ACHN (cell line): Measurements from ENCODE around the gene LTBP2.

Experiments
- DNase-seq: peaks from one replicate; pipeline ENCODE4 v3.0.0-alpha.2; 2015
- in situ Hi-C: cut with HindIII; loops from 2 replicates; pipeline ENCODE4 v1.10.0; 2017; ENCODE audit warnings: low sequenced_read_pairs, low pct_ligation_motif_present, low pct_unique_long_range_greater_than_20kb

The LTBP2 gene

GRCh38 chr14:74567646-74568379 lies 44.2 kb downstream of the LTBP2 start:
- in situ Hi-C loops: no loop called here

GRCh38 chr14:74567219-74567618 lies 44.8 kb downstream of the LTBP2 start:
- in situ Hi-C loops: no loop called here
- DNase-seq: no peak

More at GRCh38 chr14:74567646-74568379, 44.2 kb downstream of the LTBP2 start:
- no peak for DNase-seq

- in situ Hi-C loops: no loop called here
- DNase-seq: no peak
Observed at GRCh38 chr14:74566174-74567141, 45.6 kb downstream of the LTBP2 start.

GRCh38 chr14:74563586-74564159 lies 48.4 kb downstream of the LTBP2 start:
- DNase-seq: no peak
- in situ Hi-C loops: no loop called here

GRCh38 chr14:74563233-74563585 lies 48.8 kb downstream of the LTBP2 start:
- DNase-seq: no peak
- in situ Hi-C loops: no loop called here

GRCh38 chr14:74562515-74563232 lies 49.4 kb downstream of the LTBP2 start:
- in situ Hi-C loops: no loop called here
- no peak for DNase-seq

GRCh38 chr14:74558655-74559054 lies 53.4 kb downstream of the LTBP2 start:
- in situ Hi-C loops: no loop called here
- no peak for DNase-seq

GRCh38 chr14:74557691-74558090 lies 54.3 kb downstream of the LTBP2 start:
- no peak for DNase-seq
- in situ Hi-C loops: no loop called here

- in situ Hi-C loops: no loop called here
- DNase-seq: no peak
Observed at GRCh38 chr14:74555476-74556050, 56.5 kb downstream of the LTBP2 start.

GRCh38 chr14:74554742-74555362 lies 57.2 kb downstream of the LTBP2 start:
- in situ Hi-C loops: no loop called here
- no peak for DNase-seq

GRCh38 chr14:74552623-74553022 lies 59.4 kb downstream of the LTBP2 start:
- no peak for DNase-seq
- in situ Hi-C loops: no loop called here

GRCh38 chr14:74551431-74552371 lies 60.3 kb downstream of the LTBP2 start:
- DNase-seq: no peak
- in situ Hi-C loops: no loop called here

- in situ Hi-C loops: no loop called here
- no peak for DNase-seq
Observed at GRCh38 chr14:74551001-74551400, 61.0 kb downstream of the LTBP2 start.

- DNase-seq: no peak
- in situ Hi-C loops: no loop called here
Observed at GRCh38 chr14:74550071-74550470, 62.0 kb downstream of the LTBP2 start.

- no peak for DNase-seq
- in situ Hi-C loops: no loop called here
Observed at GRCh38 chr14:74549588-74549987, 62.4 kb downstream of the LTBP2 start.

- in situ Hi-C loops: no loop called here
- no peak for DNase-seq
Observed at GRCh38 chr14:74548881-74549280, 63.2 kb downstream of the LTBP2 start.

- DNase-seq: no peak
- in situ Hi-C loops: no loop called here
Observed at GRCh38 chr14:74547331-74547927, 64.6 kb downstream of the LTBP2 start.
